SK-N-MC (cell line): ENCODE results near the gene SH3GLB1.

ENCODE experiments used
- EZH2 ChIP-seq: fragments of 200-600 bp; sonication (generic); IDR thresholded peaks from one replicate; pipeline ENCODE4 v1.6.1; 2017; ENCODE audit warnings: antibody characterized with exemption
- POLR2AphosphoS5 ChIP-seq: IDR thresholded peaks from 2 replicates; pipeline ENCODE4 v1.6.1; 2012; ENCODE audit warnings: mild to moderate bottlenecking, low read depth, low read length, borderline replicate concordance

DNA sequence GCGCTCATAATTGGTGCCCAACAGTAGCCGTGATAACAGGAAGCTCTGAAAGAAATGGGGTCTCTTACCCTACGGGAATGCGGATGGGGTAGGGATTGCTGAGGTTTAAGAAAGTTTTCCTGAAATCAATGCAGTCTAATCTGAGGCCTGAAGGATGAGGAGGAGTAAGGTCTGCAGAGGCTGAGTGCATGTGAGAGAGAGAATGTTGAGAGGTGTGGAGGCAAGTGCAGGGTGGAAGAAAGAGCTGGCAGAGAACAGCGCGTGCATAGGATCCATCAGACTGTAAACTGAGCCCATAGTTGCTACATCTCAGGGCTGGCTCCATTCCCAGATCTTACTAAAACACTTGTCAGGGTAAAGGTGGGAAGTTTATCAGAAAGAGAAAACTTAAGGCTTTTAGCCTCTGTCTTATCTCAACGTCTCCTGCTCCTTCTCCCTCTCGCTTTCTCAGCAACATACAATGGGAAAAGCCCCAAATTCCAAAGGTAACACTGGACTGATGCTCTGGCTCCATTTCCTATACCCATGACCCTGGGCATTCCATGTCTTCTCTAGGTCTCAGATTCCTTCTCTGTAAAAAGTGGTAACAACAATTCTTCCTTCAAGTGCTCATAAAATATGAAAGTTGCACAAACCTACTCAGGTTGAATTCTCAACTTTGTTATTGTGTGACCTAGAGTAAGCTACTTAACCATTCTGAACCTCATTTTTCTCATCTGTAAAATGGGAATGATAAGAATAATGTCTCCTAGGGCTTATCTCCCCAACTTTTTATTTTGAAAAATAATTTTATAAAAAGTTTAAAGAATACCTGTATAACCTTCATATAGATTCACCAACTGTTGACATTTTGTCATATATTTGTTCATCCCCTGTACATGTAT, 75.2 kb downstream of the SH3GLB1 start:
- TF ChIP-seq POLR2AphosphoS5 (no peak), EZH2 (no peak)
